Large intestine (tissue), 3 donors: ENCODE results near the gene DNAH2. TPM values are rescaled to one million over a fixed set of nuclear protein-coding genes. Genes with fewer than 3 reads are reported as not detected.
"Not testable (repeated sequence)": the region's sequence is repeated elsewhere in the genome, so short reads cannot be mapped to it uniquely, and the experiment has no call there.

Experiments
- DNase-seq, 2 donors: peaks; one replicate each; pipeline versions ENCODE4 v3.0.0 to v3.0.0-alpha.2; 2013
- H3K27ac ChIP-seq: one replicate; pipeline ENCODE4 v1.5.1; 2013; ENCODE audit warnings: low read length
- H3K27me3 ChIP-seq: 2 replicates; pipeline ENCODE4 v1.6.1; 2013; ENCODE audit warnings: low read length; ENCODE audit not compliant: control insufficient read depth, insufficient read depth
- H3K36me3 ChIP-seq: 2 replicates; pipeline ENCODE4 v1.6.1; 2013; ENCODE audit warnings: low read length; ENCODE audit not compliant: control insufficient read depth, insufficient read depth
- H3K4me1 ChIP-seq: one replicate; pipeline ENCODE4 v1.6.1; 2013; ENCODE audit warnings: low read length; ENCODE audit not compliant: control insufficient read depth, insufficient read depth
- H3K4me3 ChIP-seq: one replicate; pipeline ENCODE4 v1.5.1; 2013; ENCODE audit warnings: low read length
- H3K9me3 ChIP-seq: one replicate; pipeline ENCODE4 v1.6.1; 2013; ENCODE audit warnings: mild to moderate bottlenecking, low read depth, low read length, moderate library complexity; ENCODE audit not compliant: control insufficient read depth
- WGBS: methylation state at CpG from one replicate; pipeline ENCODE4 v1.1.5; 2013; ENCODE audit warnings: low lambda C conversion rate; ENCODE audit not compliant: insufficient coverage; 5-methylcytosine and 5-hydroxymethylcytosine counted together
- polyA plus RNA-seq: library from polyadenylated mRNA; unstranded; fragments of 120-200 nt; gene quantifications from one replicate; pipeline ENCODE4 v1.2.1, GENCODE V29; 2013

DNAH2 gene
- polyA plus RNA-seq, 1 donor: 0.09 TPM

DNA sequence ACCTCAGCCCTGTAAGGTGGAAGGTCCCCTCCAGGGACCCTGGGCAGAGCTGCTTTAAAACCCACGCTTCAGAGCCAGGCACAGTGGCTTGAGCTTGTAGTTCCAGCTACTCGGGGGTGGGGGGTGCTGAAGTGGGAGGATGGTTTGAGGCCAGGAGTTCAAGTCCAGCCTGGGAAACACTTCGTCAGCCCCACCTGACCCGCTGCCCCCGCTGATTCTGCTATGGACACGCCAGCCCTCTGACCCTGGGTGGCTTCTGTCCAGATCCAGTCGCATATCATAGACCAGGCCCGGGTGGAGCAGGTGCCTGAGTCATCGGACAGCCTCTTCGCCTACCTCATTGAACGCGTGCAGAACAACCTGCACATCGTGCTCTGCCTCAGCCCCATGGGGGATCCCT lies 81.3 kb downstream of the DNAH2 start:
- no peaks in the 10 kb centered on the region for H3K4me1 ChIP-seq
- peaks cover 3% of the 10 kb centered on the region for H3K27me3 ChIP-seq
- no peak overlapping the region for H3K4me3 ChIP-seq
- no peaks in the 10 kb centered on the region for H3K9me3 ChIP-seq
- no peaks in the 10 kb centered on the region for H3K36me3 ChIP-seq
- no peak overlapping the region for H3K27ac ChIP-seq
- no CpG with 5 or more reads among the region's 13 CpGs for WGBS
- no peak for DNase-seq

GRCh38 chr17:7803981-7804380 lies 86.4 kb downstream of the DNAH2 start:
- Histone ChIP-seq H3K27me3 (peaks cover 7% of the 10 kb centered on the region), H3K27ac (no peak overlapping the region), H3K36me3 (no peaks in the 10 kb centered on the region), H3K9me3 (no peaks in the 10 kb centered on the region), H3K4me3 (no peak overlapping the region), H3K4me1 (no peaks in the 10 kb centered on the region)
- DNase-seq: peak in 1 of 2 donors; percentile 20
- WGBS: no CpG with 5 or more reads among the region's 13 CpGs

GRCh38 chr17:7806587-7806986 lies 89.0 kb downstream of the DNAH2 start:
- Histone ChIP-seq H3K36me3 (no peaks in the 10 kb centered on the region), H3K27me3 (peaks cover 10% of the 10 kb centered on the region), H3K4me1 (no peaks in the 10 kb centered on the region), H3K27ac (no peak overlapping the region), H3K4me3 (no peak overlapping the region), H3K9me3 (no peaks in the 10 kb centered on the region)
- WGBS: no CpG with 5 or more reads among the region's 6 CpGs
- DNase-seq: no peak

DNA sequence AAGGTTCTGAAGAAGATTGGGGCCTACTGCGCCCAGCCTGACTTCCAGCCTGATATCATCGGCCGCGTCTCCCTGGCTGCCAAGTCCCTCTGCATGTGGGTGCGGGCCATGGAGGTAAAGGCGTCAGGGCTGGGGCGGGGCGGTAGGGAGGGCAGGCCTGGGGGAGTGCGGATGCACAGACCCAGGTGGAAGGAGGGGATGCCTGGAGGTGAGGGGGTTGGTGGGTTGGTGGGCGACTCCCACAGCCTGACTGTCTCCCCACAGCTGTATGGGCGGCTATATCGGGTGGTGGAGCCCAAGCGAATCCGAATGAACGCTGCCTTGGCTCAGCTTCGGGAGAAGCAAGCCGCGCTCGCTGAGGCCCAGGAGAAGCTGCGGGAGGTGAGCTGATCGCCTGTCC lies 89.7 kb downstream of the DNAH2 start:
- Histone ChIP-seq H3K27me3 (peaks cover 10% of the 10 kb centered on the region), H3K27ac (no peak overlapping the region), H3K9me3 (no peaks in the 10 kb centered on the region), H3K36me3 (no peaks in the 10 kb centered on the region), H3K4me3 (no peak overlapping the region), H3K4me1 (no peaks in the 10 kb centered on the region)
- no CpG with 5 or more reads among the region's 21 CpGs for WGBS
- DNase-seq: no peak

GRCh38 chr17:7809086-7809790 lies 91.7 kb downstream of the DNAH2 start:
- Histone ChIP-seq H3K4me3 (no peak overlapping the region), H3K9me3 (no peaks in the 10 kb centered on the region), H3K27ac (no peak overlapping the region), H3K4me1 (no peaks in the 10 kb centered on the region), H3K27me3 (peaks cover 10% of the 10 kb centered on the region), H3K36me3 (no peaks in the 10 kb centered on the region)
- DNase-seq: no peak
- WGBS: no CpG with 5 or more reads among the region's 11 CpGs

DNA sequence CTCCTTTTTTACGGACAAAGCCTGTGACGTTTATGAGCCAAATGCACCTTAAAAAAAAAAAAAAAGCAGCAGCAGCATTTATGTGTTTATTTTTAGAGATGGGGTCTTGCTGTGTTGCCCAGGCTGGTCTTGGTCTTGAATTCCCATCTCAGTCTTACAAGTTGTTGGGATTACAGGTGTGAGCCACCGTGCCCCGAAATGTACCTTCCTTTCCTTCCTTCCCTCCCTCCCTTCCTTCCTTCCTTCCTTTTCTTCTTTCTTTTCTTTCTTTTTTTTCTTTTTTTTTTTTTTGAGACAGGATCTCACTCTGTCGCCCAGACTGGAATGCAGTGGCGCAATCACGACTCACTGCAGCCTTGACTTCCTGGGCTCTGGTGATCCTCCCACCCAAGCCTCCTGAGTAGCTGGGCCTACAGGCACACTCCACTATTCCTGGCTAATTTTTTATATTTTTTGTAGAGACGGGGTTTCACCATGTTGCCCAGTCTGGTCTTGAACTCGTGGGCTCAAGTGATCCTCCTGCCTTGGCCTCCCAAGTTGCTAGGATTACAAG lies 92.3 kb downstream of the DNAH2 start:
- not testable (repeated sequence) for H3K27ac ChIP-seq, H3K27me3 ChIP-seq, DNase-seq, H3K4me3 ChIP-seq, H3K9me3 ChIP-seq, H3K4me1 ChIP-seq, H3K36me3 ChIP-seq
- 83% methylated on average over 2 of the region's 9 CpGs for WGBS

DNA sequence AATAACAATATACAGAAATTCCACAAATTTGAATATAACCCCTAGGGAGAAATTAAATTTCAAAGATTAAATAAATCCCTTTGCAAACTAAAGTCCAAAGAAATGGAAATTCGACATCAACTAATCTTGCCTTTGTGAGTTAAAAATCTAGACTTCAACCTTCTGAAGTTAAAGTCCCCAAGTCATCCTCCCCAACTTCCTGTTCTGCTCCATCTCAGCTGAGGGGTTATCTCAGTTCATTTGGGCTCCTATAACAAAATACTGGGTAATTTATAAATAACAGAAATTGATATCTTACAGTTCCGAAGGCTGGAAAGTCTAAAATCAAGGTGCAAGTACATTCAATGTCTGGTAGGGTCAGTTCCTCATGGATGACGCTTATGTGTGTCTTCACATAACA lies 93.7 kb downstream of the DNAH2 start:
- no CpG with 5 or more reads among the region's 3 CpGs for WGBS
- Histone ChIP-seq H3K4me1 (no peaks in the 10 kb centered on the region), H3K27me3 (peaks cover 5% of the 10 kb centered on the region), H3K4me3 (no peak overlapping the region), H3K9me3 (no peaks in the 10 kb centered on the region), H3K27ac (no peak overlapping the region), H3K36me3 (no peaks in the 10 kb centered on the region)
- no peak for DNase-seq

DNA sequence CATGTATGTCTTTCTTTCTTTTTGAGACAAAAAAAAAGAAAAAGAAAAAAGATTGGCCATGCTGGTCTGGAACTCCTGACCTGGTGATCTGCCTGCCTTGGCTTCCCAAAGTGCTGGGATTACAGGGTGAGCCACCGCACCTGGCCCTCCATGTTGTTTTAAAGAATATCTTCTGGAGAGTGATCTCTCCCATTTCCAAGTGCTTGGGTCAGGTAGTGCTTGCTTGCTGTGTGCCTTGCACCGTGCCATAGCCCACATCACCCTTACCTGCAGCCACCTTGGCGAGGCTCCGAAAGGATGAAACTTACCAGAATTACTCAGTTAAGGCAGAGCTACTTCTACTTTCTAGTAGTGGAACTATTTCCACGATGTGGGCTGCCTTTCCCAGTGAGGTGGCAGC lies 97.4 kb downstream of the DNAH2 start:
- no CpG with 5 or more reads among the region's 5 CpGs for WGBS
- DNase-seq: no peak
- no peaks in the 10 kb centered on the region for H3K4me1 ChIP-seq

GRCh38 chr17:7816926-7817642 lies 99.5 kb downstream of the DNAH2 start:
- WGBS: no CpG with 5 or more reads among the region's 10 CpGs
- no peaks in the 10 kb centered on the region for H3K27me3 ChIP-seq
- H3K4me1 ChIP-seq: no peaks in the 10 kb centered on the region
- DNase-seq: no peak
- H3K9me3 ChIP-seq: no peaks in the 10 kb centered on the region
- no peak overlapping the region for H3K4me3 ChIP-seq
- H3K36me3 ChIP-seq: no peaks in the 10 kb centered on the region
- H3K27ac ChIP-seq: no peak overlapping the region

More for the DNA sequence above, 97.4 kb downstream of the DNAH2 start:
- Histone ChIP-seq H3K9me3 (no peaks in the 10 kb centered on the region), H3K36me3 (no peaks in the 10 kb centered on the region), H3K4me3 (no peak overlapping the region), H3K27me3 (no peaks in the 10 kb centered on the region), H3K27ac (no peak overlapping the region)

DNA sequence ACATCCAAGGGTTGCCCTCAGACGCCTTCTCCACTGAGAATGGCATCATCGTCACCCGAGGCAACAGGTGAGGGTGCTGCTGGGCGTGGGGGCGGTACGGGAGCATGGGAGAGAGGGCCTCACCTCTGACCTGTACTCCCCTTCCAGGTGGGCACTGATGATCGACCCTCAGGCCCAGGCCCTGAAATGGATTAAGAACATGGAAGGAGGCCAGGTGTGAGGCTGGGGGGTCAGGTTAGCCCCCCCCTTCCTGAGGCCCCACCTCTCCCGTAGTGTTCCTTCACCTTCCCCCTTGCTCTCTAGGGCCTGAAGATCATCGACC lies 100.1 kb downstream of the DNAH2 start:
- WGBS: no CpG with 5 or more reads among the region's 9 CpGs
- H3K36me3 ChIP-seq: no peaks in the 10 kb centered on the region
- H3K9me3 ChIP-seq: no peaks in the 10 kb centered on the region
- no peak overlapping the region for H3K4me3 ChIP-seq
- no peak for DNase-seq
- no peaks in the 10 kb centered on the region for H3K4me1 ChIP-seq
- no peaks in the 10 kb centered on the region for H3K27me3 ChIP-seq
- no peak overlapping the region for H3K27ac ChIP-seq
